Transverse colon (tissue), 4 donors: Measurements from ENCODE around the gene PLA2G4D. TPM values are rescaled to one million over a fixed set of nuclear protein-coding genes. Genes with fewer than 3 reads are reported as not detected.
A peak's percentile ranks its signal among the peaks of the same experiment; 100 is the strongest.

Experiments used
- DNase-seq: peaks from one replicate; pipeline ENCODE4 v3.0.0-alpha.2; 2019
- H3K27ac ChIP-seq, 4 donors: fragments of 200-600 bp; sonication (generic); 2 replicates each; pipeline ENCODE4 v1.5.1; 2016 to 2018; ENCODE audit warnings: inconsistent platforms in 4 of 4
- H3K27me3 ChIP-seq: fragments of 200-600 bp; sonication (generic); 2 replicates; pipeline ENCODE4 v1.5.1; 2017; ENCODE audit warnings: inconsistent platforms
- H3K36me3 ChIP-seq, 4 donors: fragments of 200-600 bp; sonication (generic); 2 replicates each; pipeline ENCODE4 v1.5.1; 2017 to 2019; ENCODE audit warnings: inconsistent platforms in 4 of 4
- H3K4me1 ChIP-seq, 4 donors: fragments of 200-600 bp; sonication (generic); 2 replicates each; pipeline ENCODE4 v1.5.1; 2017 to 2020; ENCODE audit warnings: inconsistent platforms in 4 of 4
- H3K4me3 ChIP-seq, 4 donors: fragments of 200-600 bp; sonication (generic); 1 replicate in 1 of 4; 2 replicates in 3 of 4; pipeline versions ENCODE4 v1.5.1 to v1.6.1; 2017 to 2019; ENCODE audit warnings: inconsistent platforms in 4 of 4
- H3K9me3 ChIP-seq, 2 donors: fragments of 200-600 bp; sonication (generic); 2 replicates each; pipeline ENCODE4 v1.5.1; 2017 to 2019; ENCODE audit warnings: inconsistent platforms in 2 of 2
- CTCF ChIP-seq, 5 experiments: fragments of 200-600 bp in 3 of 5; fragments of 450-650 bp in 2 of 5; sonication (generic) in 3 of 5; IDR thresholded peaks; 1 replicate in 2 of 5; 2 replicates in 3 of 5; pipeline ENCODE4 v1.5.1; 2016 to 2017; ENCODE audit warnings: antibody characterized with exemption in 5 of 5, inconsistent platforms in 3 of 5, mild to moderate bottlenecking in 2 of 5, moderate library complexity in 1 of 5
- EP300 ChIP-seq: sonication (generic); formaldehyde crosslinking; IDR thresholded peaks from one replicate; pipeline ENCODE4 v1.6.1; 2017; ENCODE audit warnings: antibody characterized with exemption, low read depth
- POLR2A ChIP-seq: fragments of 450-650 bp; IDR thresholded peaks from one replicate; pipeline ENCODE4 v1.6.1; 2016; ENCODE audit warnings: antibody characterized with exemption, mild to moderate bottlenecking, moderate library complexity
- POLR2AphosphoS5 ChIP-seq, 3 donors: sonication (generic); formaldehyde crosslinking; IDR thresholded peaks; one replicate each; pipeline ENCODE4 v1.6.1; 2016; ENCODE audit warnings: antibody characterized with exemption in 3 of 3
- WGBS, 2 donors: methylation state at CpG; one replicate each; pipeline ENCODE4 v1.1.5; 2018; ENCODE audit warnings: low coverage in 1 of 2; 5-methylcytosine and 5-hydroxymethylcytosine counted together
- in situ Hi-C, 4 donors: fragments of 200-750 bp; cut with MboI; loops; one replicate each; pipeline versions ENCODE4 v1.15.0 to v1.15.1; 2017; ENCODE audit warnings: low sequenced_read_pairs in 3 of 4, low pct_ligation_motif_present in 1 of 4, low pct_unique_long_range_greater_than_20kb in 1 of 4
- intact Hi-C: fragments of 100-400 bp; cut with DNase I; formaldehyde crosslinking; loops from one replicate; pipeline ENCODE4 v1.15.1; 2023; ENCODE audit warnings: low total_unique reads
- total RNA-seq, 4 donors: library from RNA; depleted of rRNA; stranded (reverse); fragments of >200 nt; gene quantifications; one replicate each; pipeline ENCODE4 v1.1.0, GENCODE V29; 2016

The PLA2G4D gene
- total RNA-seq, 4 donors from 2014 or later, result 0.16 TPM; not detected in 3

- H3K36me3 ChIP-seq, result no peaks in the 10 kb centered on the region
- TF ChIP-seq POLR2AphosphoS5 (IDR thresholded peaks at IDR 0.05), result no peak
- no peak for TF ChIP-seq CTCF (IDR thresholded peaks at IDR 0.05)
- TF ChIP-seq EP300, result no peak
- TF ChIP-seq POLR2A, result no peak
- H3K4me3 ChIP-seq, result no peak overlapping the region
- peaks cover 0 to 9% (median 6%) of the 10 kb centered on the region in 4 donors for H3K4me1 ChIP-seq
- DNase-seq, result peak; percentile 3
- H3K9me3 ChIP-seq, result no peaks in the 10 kb centered on the region
- intact Hi-C loops (no loop called here), in situ Hi-C loops (no loop called here)
- 73 to 83% methylated on average over 1 to 11 of the region's 11 CpGs for WGBS, 2 donors
- H3K27ac ChIP-seq, result no peak overlapping the region
- H3K27me3 ChIP-seq, result no peaks in the 10 kb centered on the region
Measured at GRCh38 chr15:42080919-42081830, 13.2 kb downstream of the PLA2G4D start.

- in situ Hi-C loops (no loop called here), intact Hi-C loops (no loop called here)
- TF ChIP-seq POLR2AphosphoS5 (IDR thresholded peaks at IDR 0.05) (no peak), POLR2A (no peak), CTCF (IDR thresholded peaks at IDR 0.05) (no peak), EP300 (no peak)
- Histone ChIP-seq H3K36me3 (no peaks in the 10 kb centered on the region), H3K4me3 (no peak overlapping the region), H3K9me3 (no peaks in the 10 kb centered on the region), H3K27ac (no peak overlapping the region), H3K4me1 (peaks cover 0 to 9% (median 6%) of the 10 kb centered on the region in 4 donors), H3K27me3 (no peaks in the 10 kb centered on the region)
- WGBS, 2 donors, result 55 to 64% methylated on average over 10 to 18 of the region's 18 CpGs
- no peak for DNase-seq
Measured at GRCh38 chr15:42080186-42080918, 14.0 kb downstream of the PLA2G4D start.

- 80 to 91% methylated on average over 4 to 31 of the region's 31 CpGs for WGBS, 2 donors
- DNase-seq, result no peak
- H3K9me3 ChIP-seq, result no peaks in the 10 kb centered on the region
- TF ChIP-seq POLR2AphosphoS5 (IDR thresholded peaks at IDR 0.05) (no peak), CTCF (IDR thresholded peaks at IDR 0.05) (no peak), POLR2A (no peak)
- no peaks in the 10 kb centered on the region for H3K36me3 ChIP-seq
- H3K4me3 ChIP-seq, result no peak overlapping the region
- no peak overlapping the region for H3K27ac ChIP-seq
- intact Hi-C loops, result no loop called here
- peaks cover 0 to 7% (median 2%) of the 10 kb centered on the region in 4 donors for H3K4me1 ChIP-seq
- H3K27me3 ChIP-seq, result no peaks in the 10 kb centered on the region
- in situ Hi-C loops, result no loop called here
Measured at GRCh38 chr15:42079401-42079908, 14.9 kb downstream of the PLA2G4D start.

- 39 to 71% methylated on average over 1 of the region's 1 CpG for WGBS, 2 donors
- TF ChIP-seq POLR2A (no peak), EP300 (no peak), CTCF (IDR thresholded peaks at IDR 0.05) (no peak), POLR2AphosphoS5 (IDR thresholded peaks at IDR 0.05) (no peak)
- Histone ChIP-seq H3K4me1 (peaks cover 0 to 1% (median under 1%) of the 10 kb centered on the region in 4 donors), H3K4me3 (no peak overlapping the region), H3K36me3 (no peaks in the 10 kb centered on the region), H3K27ac (no peak overlapping the region), H3K27me3 (no peaks in the 10 kb centered on the region), H3K9me3 (no peaks in the 10 kb centered on the region)
- in situ Hi-C loops (no loop called here), intact Hi-C loops (no loop called here)
- no peak for DNase-seq
Measured at GRCh38 chr15:42078903-42079302, 15.5 kb downstream of the PLA2G4D start.
